Omental fat pad (tissue), 4 donors: Measurements from ENCODE around the gene TXNDC15. TPM values are rescaled to one million over a fixed set of nuclear protein-coding genes. Genes with fewer than 3 reads are reported as not detected.
"Not testable (repeated sequence)": the region's sequence is repeated elsewhere in the genome, so short reads cannot be mapped to it uniquely, and the experiment has no call there.

Source experiments
- ATAC-seq: fragments of 150-250 bp; one replicate; pipeline ENCODE4 v1.9.1; 2016; ENCODE audit warnings: mild to moderate bottlenecking, moderate library complexity; ENCODE audit not compliant: low FRiP score
- DNase-seq: peaks from one replicate; pipeline ENCODE4 v3.0.0-alpha.2; 2019; ENCODE audit warnings: low spot score
- total RNA-seq, 4 donors: library from RNA; depleted of rRNA; stranded (reverse); fragments of >200 nt; gene quantifications; one replicate each; pipeline ENCODE4 v1.1.0, GENCODE V29; 2016
- TF ChIP-seq, protein P1 (sequence below), 3 donors: fragments of 450-650 bp; IDR thresholded peaks; one replicate each; pipeline ENCODE4 v1.5.1; 2016 to 2017; ENCODE audit warnings: antibody characterized with exemption in 3 of 3, mild to moderate bottlenecking in 3 of 3, moderate library complexity in 2 of 3

TXNDC15 gene
- total RNA-seq, 4 donors from 2014 or later = 53.4 to 78.5 (median 70.0) TPM

GRCh38 chr5:134857401-134857800 lies 16.8 kb upstream of the TXNDC15 start:
- TF ChIP-seq, protein P1, sequence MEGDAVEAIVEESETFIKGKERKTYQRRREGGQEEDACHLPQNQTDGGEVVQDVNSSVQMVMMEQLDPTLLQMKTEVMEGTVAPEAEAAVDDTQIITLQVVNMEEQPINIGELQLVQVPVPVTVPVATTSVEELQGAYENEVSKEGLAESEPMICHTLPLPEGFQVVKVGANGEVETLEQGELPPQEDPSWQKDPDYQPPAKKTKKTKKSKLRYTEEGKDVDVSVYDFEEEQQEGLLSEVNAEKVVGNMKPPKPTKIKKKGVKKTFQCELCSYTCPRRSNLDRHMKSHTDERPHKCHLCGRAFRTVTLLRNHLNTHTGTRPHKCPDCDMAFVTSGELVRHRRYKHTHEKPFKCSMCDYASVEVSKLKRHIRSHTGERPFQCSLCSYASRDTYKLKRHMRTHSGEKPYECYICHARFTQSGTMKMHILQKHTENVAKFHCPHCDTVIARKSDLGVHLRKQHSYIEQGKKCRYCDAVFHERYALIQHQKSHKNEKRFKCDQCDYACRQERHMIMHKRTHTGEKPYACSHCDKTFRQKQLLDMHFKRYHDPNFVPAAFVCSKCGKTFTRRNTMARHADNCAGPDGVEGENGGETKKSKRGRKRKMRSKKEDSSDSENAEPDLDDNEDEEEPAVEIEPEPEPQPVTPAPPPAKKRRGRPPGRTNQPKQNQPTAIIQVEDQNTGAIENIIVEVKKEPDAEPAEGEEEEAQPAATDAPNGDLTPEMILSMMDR (IDR thresholded peaks at IDR 0.05) = no peak
- no peak for ATAC-seq

GRCh38 chr5:134864707-134865106 lies 9.5 kb upstream of the TXNDC15 start:
- DNase-seq (no peak), ATAC-seq (no peak)
- TF ChIP-seq, protein P1 (IDR thresholded peaks at IDR 0.05) = no peak

More at GRCh38 chr5:134857401-134857800, 16.8 kb upstream of the TXNDC15 start:
- no peak for DNase-seq

DNA sequence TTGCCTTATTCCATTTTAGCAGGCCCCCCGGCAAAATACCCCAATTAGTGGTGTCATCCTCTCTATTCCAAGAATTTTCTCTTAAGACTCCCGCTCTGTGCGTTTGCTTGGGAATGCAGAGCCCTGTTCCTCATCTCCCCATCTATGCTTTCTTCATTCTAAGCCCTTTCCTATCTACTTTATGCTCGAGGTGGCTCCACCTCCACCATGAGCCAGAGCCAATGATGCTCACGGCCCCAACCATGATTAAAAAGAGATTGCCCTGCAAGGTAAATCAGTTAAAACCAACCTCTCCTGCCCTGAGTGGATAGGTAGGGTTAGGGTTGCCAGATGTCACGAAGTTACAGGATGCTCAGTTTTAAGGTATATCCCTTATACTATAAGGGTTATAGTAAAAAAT lies 677 bp upstream of the TXNDC15 start:
- TF ChIP-seq, protein P1 (IDR thresholded peaks at IDR 0.05) = no peak
- ATAC-seq = no peak
- no peak for DNase-seq

- TF ChIP-seq, protein P1 (IDR thresholded peaks at IDR 0.05) = no peak
Observed at GRCh38 chr5:134874831-134875655, 872 bp downstream of the TXNDC15 start.

GRCh38 chr5:134877159-134877558 lies 3.0 kb downstream of the TXNDC15 start:
- DNase-seq (no peak), ATAC-seq (no peak)
- TF ChIP-seq, protein P1 (IDR thresholded peaks at IDR 0.05) = no peak

More at GRCh38 chr5:134874831-134875655, 872 bp downstream of the TXNDC15 start:
- DNase-seq (peak; percentile 35), ATAC-seq (peak; percentile 86)

DNA sequence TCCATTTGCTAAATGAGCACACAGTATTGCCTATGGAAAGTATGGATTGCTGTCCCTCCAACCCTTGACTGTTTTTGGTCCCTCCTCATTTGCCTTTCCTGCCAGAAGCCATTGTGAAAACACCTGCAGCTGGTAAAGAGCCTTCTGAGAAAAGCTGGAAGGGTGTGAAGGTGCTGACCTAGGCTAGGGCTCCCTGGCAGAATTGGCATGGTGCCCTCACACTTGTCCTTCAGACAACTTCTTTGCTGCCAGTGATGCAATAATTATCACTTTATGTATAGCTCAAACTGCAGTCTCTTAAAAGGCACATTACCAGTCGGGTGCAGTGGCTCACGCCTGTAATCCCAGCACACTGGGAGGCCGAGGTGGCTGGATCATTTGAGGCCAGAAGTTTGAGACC lies 4.2 kb downstream of the TXNDC15 start:
- TF ChIP-seq, protein P1 (IDR thresholded peaks at IDR 0.05) = no peak
- ATAC-seq = no peak
- no peak for DNase-seq

DNA sequence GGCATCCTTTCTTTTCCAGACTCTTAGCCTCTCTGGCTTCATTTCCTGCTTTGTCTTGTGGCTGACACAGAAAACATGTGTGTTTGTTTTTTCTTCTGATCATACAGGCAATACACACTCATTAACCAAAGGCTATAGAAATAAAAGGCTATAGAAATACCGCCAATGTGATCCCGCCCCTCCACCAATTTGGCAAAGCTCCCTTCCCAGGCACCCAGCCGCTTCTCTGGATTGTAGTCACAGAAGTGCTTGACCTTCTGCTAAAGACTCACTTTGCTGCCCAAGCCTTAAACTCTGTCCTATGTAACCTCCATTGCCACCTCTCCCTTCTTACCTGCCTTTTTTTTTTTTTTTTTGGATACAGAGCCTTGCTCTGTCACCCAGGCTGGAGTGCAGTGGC lies 5.3 kb downstream of the TXNDC15 start:
- DNase-seq (no peak), ATAC-seq (no peak)
- TF ChIP-seq, protein P1 (IDR thresholded peaks at IDR 0.05) = no peak

- not testable (repeated sequence) for DNase-seq, ATAC-seq
Observed at GRCh38 chr5:134880937-134881336, 6.8 kb downstream of the TXNDC15 start.

DNA sequence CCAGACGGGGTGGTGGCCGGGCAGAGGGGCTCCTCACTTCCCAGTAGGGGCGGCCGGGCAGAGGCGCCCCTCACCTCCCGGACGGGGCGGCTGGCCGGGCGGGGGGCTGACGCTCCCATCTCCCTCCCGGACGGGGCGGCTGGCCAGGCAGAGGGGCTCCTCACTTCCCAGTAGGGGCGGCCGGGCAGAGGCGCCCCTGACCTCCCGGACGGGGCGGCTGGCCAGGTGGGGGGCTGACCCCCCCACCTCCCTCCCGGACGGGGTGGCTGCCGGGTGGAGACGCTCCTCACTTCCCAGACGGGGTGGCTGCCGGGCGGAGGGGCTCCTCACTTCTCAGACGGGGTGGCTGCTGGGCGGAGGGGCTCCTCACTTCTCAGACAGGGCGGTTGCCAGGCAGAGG lies 7.5 kb downstream of the TXNDC15 start:
- not testable (repeated sequence) for DNase-seq, ATAC-seq
